ENCODE data around the gene TNFRSF21.

DNA sequence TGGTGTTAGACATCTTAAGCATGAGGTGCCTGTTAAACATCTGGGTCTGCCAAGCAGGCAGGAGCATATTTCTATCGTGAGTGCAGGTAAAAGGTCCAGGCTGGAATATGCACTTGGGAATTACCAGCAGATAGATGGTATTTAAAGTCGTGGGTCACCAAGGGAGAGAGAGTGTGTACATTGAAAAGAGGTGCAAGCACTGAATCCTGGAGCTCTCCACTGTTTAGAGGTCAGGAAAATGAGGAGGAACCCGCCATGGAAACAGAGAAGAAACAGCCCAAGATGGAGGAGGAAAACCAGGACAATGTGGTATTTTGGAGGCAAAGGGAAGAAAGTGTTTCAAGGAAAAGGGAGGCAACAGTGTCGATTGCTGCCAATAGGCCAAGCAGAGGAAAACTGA lies 46.4 kb downstream of the TNFRSF21 start:
- no peak for TF ChIP-seq EGR1 (IDR thresholded peaks at IDR 0.05; ENCODE audit: borderline replicate concordance in 1 of 2, low read depth in 2 of 2, low read length in 2 of 2)
- TF ChIP-seq, protein P1, sequence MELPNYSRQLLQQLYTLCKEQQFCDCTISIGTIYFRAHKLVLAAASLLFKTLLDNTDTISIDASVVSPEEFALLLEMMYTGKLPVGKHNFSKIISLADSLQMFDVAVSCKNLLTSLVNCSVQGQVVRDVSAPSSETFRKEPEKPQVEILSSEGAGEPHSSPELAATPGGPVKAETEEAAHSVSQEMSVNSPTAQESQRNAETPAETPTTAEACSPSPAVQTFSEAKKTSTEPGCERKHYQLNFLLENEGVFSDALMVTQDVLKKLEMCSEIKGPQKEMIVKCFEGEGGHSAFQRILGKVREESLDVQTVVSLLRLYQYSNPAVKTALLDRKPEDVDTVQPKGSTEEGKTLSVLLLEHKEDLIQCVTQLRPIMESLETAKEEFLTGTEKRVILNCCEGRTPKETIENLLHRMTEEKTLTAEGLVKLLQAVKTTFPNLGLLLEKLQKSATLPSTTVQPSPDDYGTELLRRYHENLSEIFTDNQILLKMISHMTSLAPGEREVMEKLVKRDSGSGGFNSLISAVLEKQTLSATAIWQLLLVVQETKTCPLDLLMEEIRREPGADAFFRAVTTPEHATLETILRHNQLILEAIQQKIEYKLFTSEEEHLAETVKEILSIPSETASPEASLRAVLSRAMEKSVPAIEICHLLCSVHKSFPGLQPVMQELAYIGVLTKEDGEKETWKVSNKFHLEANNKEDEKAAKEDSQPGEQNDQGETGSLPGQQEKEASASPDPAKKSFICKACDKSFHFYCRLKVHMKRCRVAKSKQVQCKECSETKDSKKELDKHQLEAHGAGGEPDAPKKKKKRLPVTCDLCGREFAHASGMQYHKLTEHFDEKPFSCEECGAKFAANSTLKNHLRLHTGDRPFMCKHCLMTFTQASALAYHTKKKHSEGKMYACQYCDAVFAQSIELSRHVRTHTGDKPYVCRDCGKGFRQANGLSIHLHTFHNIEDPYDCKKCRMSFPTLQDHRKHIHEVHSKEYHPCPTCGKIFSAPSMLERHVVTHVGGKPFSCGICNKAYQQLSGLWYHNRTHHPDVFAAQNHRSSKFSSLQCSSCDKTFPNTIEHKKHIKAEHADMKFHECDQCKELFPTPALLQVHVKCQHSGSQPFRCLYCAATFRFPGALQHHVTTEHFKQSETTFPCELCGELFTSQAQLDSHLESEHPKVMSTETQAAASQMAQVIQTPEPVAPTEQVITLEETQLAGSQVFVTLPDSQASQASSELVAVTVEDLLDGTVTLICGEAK (IDR thresholded peaks at IDR 0.05; ENCODE audit: borderline replicate concordance): no peak
- TF ChIP-seq, protein P2, sequence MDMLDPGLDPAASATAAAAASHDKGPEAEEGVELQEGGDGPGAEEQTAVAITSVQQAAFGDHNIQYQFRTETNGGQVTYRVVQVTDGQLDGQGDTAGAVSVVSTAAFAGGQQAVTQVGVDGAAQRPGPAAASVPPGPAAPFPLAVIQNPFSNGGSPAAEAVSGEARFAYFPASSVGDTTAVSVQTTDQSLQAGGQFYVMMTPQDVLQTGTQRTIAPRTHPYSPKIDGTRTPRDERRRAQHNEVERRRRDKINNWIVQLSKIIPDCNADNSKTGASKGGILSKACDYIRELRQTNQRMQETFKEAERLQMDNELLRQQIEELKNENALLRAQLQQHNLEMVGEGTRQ (IDR thresholded peaks at IDR 0.05; ENCODE audit: borderline replicate concordance, low read depth, low read length): no peak
- TF ChIP-seq, protein P3, sequence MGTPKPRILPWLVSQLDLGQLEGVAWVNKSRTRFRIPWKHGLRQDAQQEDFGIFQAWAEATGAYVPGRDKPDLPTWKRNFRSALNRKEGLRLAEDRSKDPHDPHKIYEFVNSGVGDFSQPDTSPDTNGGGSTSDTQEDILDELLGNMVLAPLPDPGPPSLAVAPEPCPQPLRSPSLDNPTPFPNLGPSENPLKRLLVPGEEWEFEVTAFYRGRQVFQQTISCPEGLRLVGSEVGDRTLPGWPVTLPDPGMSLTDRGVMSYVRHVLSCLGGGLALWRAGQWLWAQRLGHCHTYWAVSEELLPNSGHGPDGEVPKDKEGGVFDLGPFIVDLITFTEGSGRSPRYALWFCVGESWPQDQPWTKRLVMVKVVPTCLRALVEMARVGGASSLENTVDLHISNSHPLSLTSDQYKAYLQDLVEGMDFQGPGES (IDR thresholded peaks at IDR 0.05): no peak
- TF ChIP-seq, protein P4, sequence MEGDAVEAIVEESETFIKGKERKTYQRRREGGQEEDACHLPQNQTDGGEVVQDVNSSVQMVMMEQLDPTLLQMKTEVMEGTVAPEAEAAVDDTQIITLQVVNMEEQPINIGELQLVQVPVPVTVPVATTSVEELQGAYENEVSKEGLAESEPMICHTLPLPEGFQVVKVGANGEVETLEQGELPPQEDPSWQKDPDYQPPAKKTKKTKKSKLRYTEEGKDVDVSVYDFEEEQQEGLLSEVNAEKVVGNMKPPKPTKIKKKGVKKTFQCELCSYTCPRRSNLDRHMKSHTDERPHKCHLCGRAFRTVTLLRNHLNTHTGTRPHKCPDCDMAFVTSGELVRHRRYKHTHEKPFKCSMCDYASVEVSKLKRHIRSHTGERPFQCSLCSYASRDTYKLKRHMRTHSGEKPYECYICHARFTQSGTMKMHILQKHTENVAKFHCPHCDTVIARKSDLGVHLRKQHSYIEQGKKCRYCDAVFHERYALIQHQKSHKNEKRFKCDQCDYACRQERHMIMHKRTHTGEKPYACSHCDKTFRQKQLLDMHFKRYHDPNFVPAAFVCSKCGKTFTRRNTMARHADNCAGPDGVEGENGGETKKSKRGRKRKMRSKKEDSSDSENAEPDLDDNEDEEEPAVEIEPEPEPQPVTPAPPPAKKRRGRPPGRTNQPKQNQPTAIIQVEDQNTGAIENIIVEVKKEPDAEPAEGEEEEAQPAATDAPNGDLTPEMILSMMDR (IDR thresholded peaks at IDR 0.05 in 2 of 3, conservative IDR thresholded peaks at IDR 0.05 in 1 of 3; ENCODE audit: control insufficient read depth in 2 of 3, extremely low read depth in 1 of 3, insufficient read depth in 1 of 3, low read depth in 3 of 3, low read length in 3 of 3): no peak
- TF ChIP-seq, protein P5, sequence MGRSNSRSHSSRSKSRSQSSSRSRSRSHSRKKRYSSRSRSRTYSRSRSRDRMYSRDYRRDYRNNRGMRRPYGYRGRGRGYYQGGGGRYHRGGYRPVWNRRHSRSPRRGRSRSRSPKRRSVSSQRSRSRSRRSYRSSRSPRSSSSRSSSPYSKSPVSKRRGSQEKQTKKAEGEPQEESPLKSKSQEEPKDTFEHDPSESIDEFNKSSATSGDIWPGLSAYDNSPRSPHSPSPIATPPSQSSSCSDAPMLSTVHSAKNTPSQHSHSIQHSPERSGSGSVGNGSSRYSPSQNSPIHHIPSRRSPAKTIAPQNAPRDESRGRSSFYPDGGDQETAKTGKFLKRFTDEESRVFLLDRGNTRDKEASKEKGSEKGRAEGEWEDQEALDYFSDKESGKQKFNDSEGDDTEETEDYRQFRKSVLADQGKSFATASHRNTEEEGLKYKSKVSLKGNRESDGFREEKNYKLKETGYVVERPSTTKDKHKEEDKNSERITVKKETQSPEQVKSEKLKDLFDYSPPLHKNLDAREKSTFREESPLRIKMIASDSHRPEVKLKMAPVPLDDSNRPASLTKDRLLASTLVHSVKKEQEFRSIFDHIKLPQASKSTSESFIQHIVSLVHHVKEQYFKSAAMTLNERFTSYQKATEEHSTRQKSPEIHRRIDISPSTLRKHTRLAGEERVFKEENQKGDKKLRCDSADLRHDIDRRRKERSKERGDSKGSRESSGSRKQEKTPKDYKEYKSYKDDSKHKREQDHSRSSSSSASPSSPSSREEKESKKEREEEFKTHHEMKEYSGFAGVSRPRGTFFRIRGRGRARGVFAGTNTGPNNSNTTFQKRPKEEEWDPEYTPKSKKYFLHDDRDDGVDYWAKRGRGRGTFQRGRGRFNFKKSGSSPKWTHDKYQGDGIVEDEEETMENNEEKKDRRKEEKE (IDR thresholded peaks at IDR 0.05): no peak
- TF ChIP-seq SIN3A (IDR thresholded peaks at IDR 0.05; ENCODE audit: low read depth, low read length): no peak
